Eye (tissue), 1 donor: ENCODE measurements around the gene STK4.

Source experiments
- DNase-seq: peaks from one replicate; pipeline ENCODE4 v3.0.0-alpha.2; 2015

STK4 gene

GRCh38 chr20:44966030-44966961 is at the start of gene STK4:
TSS of gene STK4 (plus strand) at chr20:44966512. CDS start at chr20:44966569, 57 bp downstream.
- peak; percentile 97 for DNase-seq

GRCh38 chr20:44916586-44916985 is 49.7 kb upstream of the STK4 start:
- no peak for DNase-seq

- DNase-seq = no peak
Measured at GRCh38 chr20:44917399-44917798, 48.9 kb upstream of the STK4 start.

- DNase-seq = no peak
Measured at GRCh38 chr20:44918342-44918741, 48.0 kb upstream of the STK4 start.

- DNase-seq = no peak
Measured at GRCh38 chr20:44918761-44919160, 47.6 kb upstream of the STK4 start.

GRCh38 chr20:44921447-44921846 is 44.9 kb upstream of the STK4 start:
- DNase-seq = no peak

- no peak for DNase-seq
Measured at GRCh38 chr20:44924541-44924940, 41.8 kb upstream of the STK4 start.

- no peak for DNase-seq
Measured at GRCh38 chr20:44928595-44928994, 37.7 kb upstream of the STK4 start.

GRCh38 chr20:44930517-44931168 is 35.7 kb upstream of the STK4 start:
- DNase-seq = no peak

- no peak for DNase-seq
Measured at GRCh38 chr20:44931911-44932310, 34.4 kb upstream of the STK4 start.

GRCh38 chr20:44932916-44933315 is 33.4 kb upstream of the STK4 start:
- no peak for DNase-seq

- DNase-seq = no peak
Measured at GRCh38 chr20:44936510-44936909, 29.8 kb upstream of the STK4 start.

GRCh38 chr20:44938637-44939036 is 27.7 kb upstream of the STK4 start:
- no peak for DNase-seq

GRCh38 chr20:44941120-44941691 is 25.1 kb upstream of the STK4 start:
- no peak for DNase-seq

- DNase-seq = no peak
Measured at GRCh38 chr20:44942264-44942973, 23.9 kb upstream of the STK4 start.

GRCh38 chr20:44943828-44944227 is 22.5 kb upstream of the STK4 start:
- no peak for DNase-seq

- DNase-seq = no peak
Measured at GRCh38 chr20:44945261-44945660, 21.1 kb upstream of the STK4 start.

GRCh38 chr20:44946271-44946852 is 19.9 kb upstream of the STK4 start:
- DNase-seq = no peak

- DNase-seq = no peak
Measured at GRCh38 chr20:44948107-44948506, 18.2 kb upstream of the STK4 start.

- DNase-seq = no peak
Measured at GRCh38 chr20:44948513-44948912, 17.8 kb upstream of the STK4 start.

GRCh38 chr20:44950368-44950767 is 15.9 kb upstream of the STK4 start:
- no peak for DNase-seq

- no peak for DNase-seq
Measured at GRCh38 chr20:44952731-44953130, 13.6 kb upstream of the STK4 start.

GRCh38 chr20:44954211-44954610 is 12.1 kb upstream of the STK4 start:
- no peak for DNase-seq
